GM19035 (cell line): ENCODE results near the gene NUTM2D.
"Not testable (repeated sequence)": the region's sequence is repeated elsewhere in the genome, so short reads cannot be mapped to it uniquely, and the experiment has no call there.

Experiments
- ATAC-seq: cut with Tn5 transposase; IDR thresholded peaks from one replicate; pipeline ENCODE4 v1.9.1; 2021; ENCODE audit not compliant: unreplicated experiment

The NUTM2D gene

DNA sequence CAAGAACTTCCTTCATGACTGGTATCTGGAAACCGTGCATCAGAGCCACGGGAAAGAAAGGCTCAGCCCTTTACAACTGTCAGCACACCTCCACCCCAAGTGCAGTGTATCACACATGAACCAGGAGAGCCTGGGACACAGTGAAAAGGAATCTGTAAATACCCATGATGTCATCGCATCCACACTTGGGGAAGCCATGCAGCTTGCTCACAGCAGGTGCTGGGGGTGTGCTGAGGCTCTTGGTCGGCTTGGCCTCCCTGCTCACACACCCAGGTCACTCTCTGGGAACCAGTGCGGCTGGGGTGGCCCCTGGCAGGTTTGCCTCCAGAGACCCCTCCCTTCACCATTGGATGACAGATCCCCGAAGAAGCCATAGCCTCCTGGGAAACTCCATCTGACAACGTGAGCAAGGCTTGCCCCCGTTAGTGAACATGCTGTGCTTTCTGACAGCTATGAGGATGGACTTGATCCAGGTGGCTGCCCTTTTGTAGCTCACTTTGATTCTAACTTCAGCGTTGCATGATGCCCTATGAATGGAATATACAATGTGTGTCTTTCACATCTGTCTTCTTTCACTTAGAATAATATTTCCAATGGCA is 12.1 kb downstream of the NUTM2D start:
- not testable (repeated sequence) for ATAC-seq

DNA sequence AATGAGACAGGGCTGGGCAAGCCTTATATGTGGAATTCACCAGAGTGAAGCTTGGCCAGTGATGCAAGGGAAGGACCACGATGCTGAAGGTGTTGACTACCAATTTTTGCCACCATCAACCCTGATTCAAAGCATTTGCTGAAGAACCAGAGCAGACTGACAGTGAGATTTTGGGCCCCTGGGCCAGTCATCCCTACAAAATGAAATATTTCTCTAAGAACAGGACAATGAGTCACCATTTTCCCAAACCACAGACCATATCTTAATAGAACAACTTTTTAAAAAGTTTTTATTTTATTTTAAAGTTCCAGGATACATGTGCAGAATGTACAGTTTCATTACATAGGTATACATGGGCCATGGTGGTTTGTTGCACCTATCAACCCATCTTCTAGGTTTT is 16.5 kb downstream of the NUTM2D start:
- ATAC-seq = not testable (repeated sequence)

DNA sequence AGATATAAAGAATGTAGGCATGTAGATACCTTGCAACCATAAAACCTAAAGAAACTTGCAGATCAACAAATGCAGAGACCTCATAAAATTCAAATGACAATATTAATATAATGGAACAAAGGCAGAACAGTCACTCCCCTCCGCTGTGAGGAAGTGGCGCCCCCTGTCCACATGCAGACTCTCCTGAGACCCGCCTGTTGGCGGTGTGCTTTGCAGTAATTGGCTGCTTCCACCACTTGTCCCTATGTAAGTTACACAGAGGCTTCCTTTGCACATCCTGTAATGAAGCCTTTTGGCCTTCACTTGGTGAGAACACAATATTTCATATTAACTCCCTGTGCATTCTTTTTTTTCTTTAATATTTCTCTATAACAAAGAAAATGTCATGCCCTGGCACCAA is 21.6 kb downstream of the NUTM2D start:
- not testable (repeated sequence) for ATAC-seq

DNA sequence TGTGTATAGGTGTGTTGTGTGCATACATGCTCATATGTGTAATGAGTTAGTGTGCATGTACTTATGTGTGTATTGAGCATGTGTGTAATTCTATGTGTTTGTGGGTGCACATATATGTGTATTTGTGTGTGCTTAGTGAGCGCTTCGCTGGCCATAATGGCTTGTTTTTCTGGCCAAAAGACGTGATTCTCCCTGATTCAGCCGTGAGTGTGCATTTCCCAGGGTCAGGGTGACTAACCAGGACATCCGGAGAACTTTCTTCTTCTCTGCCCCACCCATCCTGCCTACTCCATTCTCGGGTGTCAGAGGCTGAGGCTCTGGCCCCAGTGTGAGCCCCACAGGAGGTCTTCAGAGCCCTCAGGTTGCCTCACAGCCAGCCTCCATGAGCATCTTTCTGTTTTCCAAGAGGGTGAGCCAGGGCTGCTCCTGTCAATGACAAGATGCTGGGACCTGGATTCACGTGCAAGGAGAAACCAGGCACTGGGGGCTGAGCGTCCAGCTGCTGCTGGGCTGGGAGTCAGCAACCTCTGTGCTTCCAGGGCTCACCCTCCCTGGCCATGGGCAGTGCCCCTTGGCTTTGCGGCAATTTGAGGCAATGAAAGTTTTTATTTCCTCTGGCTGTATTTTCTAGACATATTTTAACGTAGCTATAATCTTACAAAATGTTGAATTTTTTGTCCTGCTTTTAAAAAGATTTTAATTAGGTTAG is 25.8 kb downstream of the NUTM2D start:
- ATAC-seq = not testable (repeated sequence)

DNA sequence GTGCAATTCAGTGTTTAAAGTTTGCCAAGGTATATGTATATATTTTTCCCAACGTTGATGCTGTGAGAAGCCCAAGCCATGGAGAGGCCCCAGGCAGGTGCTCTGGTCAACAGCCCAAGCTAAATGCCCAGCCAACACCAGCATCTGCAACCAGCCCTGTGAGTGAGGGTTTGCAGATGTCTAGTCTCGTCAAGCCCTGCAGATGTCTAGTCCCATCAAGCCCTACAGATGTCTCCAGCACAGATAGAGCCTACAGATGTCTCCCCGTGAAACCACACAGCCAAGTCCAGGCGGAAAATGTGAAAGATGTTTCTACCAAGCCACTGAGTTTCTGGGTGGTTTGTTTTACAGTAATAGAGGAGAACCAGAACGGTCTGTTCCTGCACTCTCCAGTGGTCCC is 26.7 kb downstream of the NUTM2D start:
- not testable (repeated sequence) for ATAC-seq

DNA sequence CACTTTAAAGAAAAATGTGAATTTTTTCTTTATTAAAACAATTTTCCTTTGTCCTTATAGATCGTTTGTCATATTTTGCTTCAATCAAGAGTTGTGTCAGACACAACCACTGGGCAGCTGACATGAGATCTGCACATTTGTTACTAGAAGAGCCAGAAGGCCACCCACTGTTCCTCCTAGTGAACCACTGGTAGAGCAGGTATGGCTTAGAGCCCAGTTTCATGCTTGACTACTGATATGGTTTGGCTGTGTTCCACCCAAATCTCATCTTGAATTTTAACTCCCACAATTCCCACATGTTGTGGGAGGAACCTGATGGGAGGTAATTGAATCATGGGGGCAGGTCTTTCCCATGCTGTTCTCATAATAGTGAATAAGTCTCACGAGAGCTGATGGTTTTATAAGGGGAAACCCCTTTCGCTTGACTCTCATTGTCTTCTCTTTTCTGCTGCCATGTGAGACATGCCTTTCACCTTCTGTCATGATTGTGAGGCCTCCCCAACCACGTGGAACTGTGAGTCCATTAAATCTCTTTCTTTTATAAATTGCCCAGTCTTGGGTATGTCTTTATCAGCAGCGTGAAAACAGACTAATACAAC is 28.3 kb downstream of the NUTM2D start:
- ATAC-seq = not testable (repeated sequence)

- ATAC-seq = not testable (repeated sequence)
Measured at GRCh38 chr10:87391360-87391759, 33.8 kb downstream of the NUTM2D start.

DNA sequence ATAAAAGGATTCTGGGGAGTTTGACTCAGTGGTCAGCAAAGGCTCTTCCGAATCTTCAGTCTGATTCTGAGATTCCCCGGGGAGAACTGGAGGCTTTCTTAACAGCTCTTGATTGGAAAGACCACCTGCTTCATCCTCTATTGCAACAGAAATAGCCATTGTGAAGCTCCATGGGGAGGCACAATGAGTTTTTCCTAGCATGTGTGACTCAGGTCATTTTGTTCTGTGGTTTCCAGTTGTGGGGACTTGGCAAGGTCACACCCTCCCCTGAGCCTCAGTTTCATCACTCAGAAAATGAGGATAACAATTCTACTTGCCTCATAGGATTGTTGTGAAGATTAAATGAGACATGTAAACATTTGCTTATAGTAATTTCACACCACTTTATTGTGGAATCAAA is 38.7 kb downstream of the NUTM2D start:
- ATAC-seq = not testable (repeated sequence)

GRCh38 chr10:87398436-87398835 is 40.9 kb downstream of the NUTM2D start:
- ATAC-seq = not testable (repeated sequence)

GRCh38 chr10:87407516-87408467 is 50.2 kb downstream of the NUTM2D start:
- ATAC-seq = not testable (repeated sequence)

DNA sequence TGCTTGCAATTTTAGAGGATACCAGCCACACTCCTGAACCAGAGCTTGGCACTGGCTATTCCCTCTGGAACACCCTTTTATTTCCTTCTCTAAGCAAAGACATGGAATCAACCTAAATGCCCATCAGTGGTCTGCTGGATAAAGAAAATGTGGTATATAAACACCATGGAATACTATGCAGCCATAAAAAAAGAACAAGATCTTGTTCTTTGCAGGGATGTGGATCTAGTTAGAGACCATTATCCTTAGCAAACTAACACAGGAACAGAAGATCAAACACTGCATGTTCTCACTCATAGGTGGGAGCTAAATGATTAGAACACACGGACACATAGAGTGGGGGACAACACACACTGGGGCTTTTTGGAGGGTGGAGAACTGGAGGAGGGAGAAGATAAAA is 56.4 kb downstream of the NUTM2D start:
- not testable (repeated sequence) for ATAC-seq
